Measurements from ENCODE around the gene PCSK2. TPM values are rescaled to one million over a fixed set of nuclear protein-coding genes. Genes with fewer than 3 reads are reported as not detected.

PCSK2 gene
- total and polyA plus RNA-seq, 2 of the 8 experiments (the other 6 are each of a cell fraction or from before 2014, with no cell fraction given) = 1.9 to 4.2 TPM

- Histone ChIP-seq H4K8ac (ENCODE audit: extremely low read depth, insufficient read depth, low read length) (no peak overlapping the region), H3K4me3 (ENCODE audit: extremely low read depth in 1 of 4, insufficient read depth in 2 of 4, low read depth in 3 of 4, low read length in 4 of 4) (peak overlapping the region; percentile 6 to 65 (median 55); a peak in 4 of 8 replicates), H2AK5ac (ENCODE audit: low read depth, low read length) (no peak overlapping the region), H3K79me2 (ENCODE audit: control insufficient read depth in 1 of 2, insufficient read depth in 2 of 2, low read length in 2 of 2) (no peaks in the 10 kb centered on the region), H3K56ac (replicated peaks; ENCODE audit: insufficient read length, low read depth, low read length) (no peak overlapping the region), H3K36me3 (ENCODE audit: control insufficient read depth in 2 of 4, insufficient read depth in 4 of 4, low read length in 3 of 4) (no peaks in the 10 kb centered on the region), H3K23ac (ENCODE audit: insufficient read length) (no peak overlapping the region), H3K79me1 (ENCODE audit: low read depth, low read length) (no peaks in the 10 kb centered on the region), H4K5ac (ENCODE audit: insufficient read length, low read depth, low read length) (no peak overlapping the region), H3K4me2 (ENCODE audit: insufficient read depth in 1 of 2, low read depth in 2 of 2, low read length in 2 of 2) (peak overlapping the region; percentile 96), H3K27me3 (replicated peaks in 1 of 4; ENCODE audit: control insufficient read depth in 3 of 4, extremely low read depth in 1 of 4, insufficient read depth in 3 of 4, low read length in 3 of 4) (peaks cover 1 to 33% (median 29%) of the 10 kb centered on the region in 4 experiments), H4K20me1 (replicated peaks in 1 of 2; ENCODE audit: control insufficient read depth in 1 of 2, insufficient read depth in 2 of 2, low read length in 2 of 2) (no peaks in the 10 kb centered on the region), H3K18ac (ENCODE audit: extremely low read depth, low read length) (no peak overlapping the region), H3K4ac (replicated peaks; ENCODE audit: insufficient read length, low read depth, low read length) (no peak overlapping the region), H2BK12ac (ENCODE audit: low read depth, low read length) (no peak overlapping the region), H4K91ac (replicated peaks; ENCODE audit: insufficient read length, low read length) (no peak overlapping the region), H3K27ac (ENCODE audit: low read depth, low read length) (no peak overlapping the region), H3K23me2 (ENCODE audit: low read depth, low read length) (peaks cover 22% of the 10 kb centered on the region; the same call in 1 of the 2 replicates), H2AFZ (ENCODE audit: low read length) (no peak overlapping the region), H2BK20ac (ENCODE audit: low read length) (no peak overlapping the region), H2BK5ac (ENCODE audit: low read depth, low read length) (no peak overlapping the region), H2BK120ac (replicated peaks; ENCODE audit: low read depth, low read length) (no peak overlapping the region), H3K9ac (replicated peaks in 1 of 4; ENCODE audit: extremely low read depth in 1 of 4, low read depth in 3 of 4, low read length in 3 of 4) (no peak overlapping the region), H3K14ac (ENCODE audit: insufficient read length) (no peak overlapping the region), H3K4me1 (replicated peaks in 1 of 4; ENCODE audit: control insufficient read depth in 3 of 4, insufficient read depth in 4 of 4, low read length in 3 of 4) (peaks cover 3 to 16% (median 11%) of the 10 kb centered on the region in 4 experiments), H2BK15ac (ENCODE audit: low read length) (no peak overlapping the region), H3K9me3 (ENCODE audit: insufficient read depth in 2 of 2, low read depth in 1 of 2, low read length in 1 of 2) (no peaks in the 10 kb centered on the region)
- FAIRE-seq = peak; percentile 48
- WGBS, 2 experiments (ENCODE audit: extremely low coverage in 1 of 2, insufficient coverage in 1 of 2, insufficient read length in 1 of 2, insufficient replicate concordance in 2 of 2, low coverage in 1 of 2, low lambda C conversion rate in 2 of 2, missing lambda C conversion rate in 1 of 2) = 17% methylated on average over 1 of the region's 1 CpG; no CpG with 5 or more reads in 1 of the 2 experiments
- peak in 1 of 2 experiments; percentile 46 for DNase-seq (ENCODE audit: low read depth in 1 of 2, low spot score in 2 of 2)
- ChIA-PET POLR2A (ENCODE audit: partially characterized antibody) (interaction anchor here (0.9 kb wide), 1 partner anchor 16 kb away, joined by 3 read pairs; no protein-coding TSS in a partner anchor), CTCF (ENCODE audit: partially characterized antibody) (interaction anchor here (1.0 to 1.6 kb wide), 3 partner anchors 18 to 425 kb away, joined by 3 to 4 read pairs (median 3); no protein-coding TSS in a partner anchor)
- no peak for TF ChIP-seq GTF2F1 (IDR thresholded peaks at IDR 0.05; ENCODE audit: borderline replicate concordance, low read depth, low read length)
- no peak for TF ChIP-seq GABPA (IDR thresholded peaks at IDR 0.05; ENCODE audit: borderline replicate concordance, insufficient read depth, low read length)
- TF ChIP-seq CEBPB (IDR thresholded peaks at IDR 0.05; ENCODE audit: low read depth, low read length) = no peak
- no peak for TF ChIP-seq EGR1 (IDR thresholded peaks at IDR 0.05; ENCODE audit: borderline replicate concordance, low read depth, low read length)
- TF ChIP-seq RBBP5 (IDR thresholded peaks at IDR 0.05; ENCODE audit: borderline replicate concordance, low read depth, low read length) = no peak
- no peak for TF ChIP-seq SIN3A (conservative IDR thresholded peaks at IDR 0.05 in 1 of 2, IDR thresholded peaks at IDR 0.05 in 1 of 2; ENCODE audit: low read depth in 1 of 2, low read length in 2 of 2)
- no peak for TF ChIP-seq TEAD4 (IDR thresholded peaks at IDR 0.05; ENCODE audit: low read depth, low read length)
- no peak for TF ChIP-seq SP4 (IDR thresholded peaks at IDR 0.05; ENCODE audit: low read length)
- TF ChIP-seq E2F6 (IDR thresholded peaks at IDR 0.05) = no peak
- no peak for TF ChIP-seq NRF1 (IDR thresholded peaks at IDR 0.05; ENCODE audit: low read depth, low read length)
- no peak for TF ChIP-seq BRCA1 (IDR thresholded peaks at IDR 0.05; ENCODE audit: low read depth, low read length)
- TF ChIP-seq BCL11A (IDR thresholded peaks at IDR 0.05; ENCODE audit: low read depth in 2 of 2, low read length in 2 of 2) = no peak
- TF ChIP-seq PHF8 (conservative IDR thresholded peaks at IDR 0.05; ENCODE audit: low read depth, low read length) = no peak
- no peak for TF ChIP-seq CBX8 (IDR thresholded peaks at IDR 0.05; ENCODE audit: borderline replicate concordance, low read depth, low read length)
Observed at GRCh38 chr20:17229256-17229655, 2.4 kb downstream of the PCSK2 start.

Measured in H1 (cell line).